NT2/D1 (cell line): ENCODE results near the gene APP.

Experiments used
- DNase-seq: peaks from one replicate; pipeline ENCODE4 v3.0.0-alpha.2; 2011; ENCODE audit warnings: low read depth, low spot score
- H3K27me3 ChIP-seq: 2 replicates; pipeline ENCODE4 v1.6.0; 2011; ENCODE audit warnings: mild to moderate bottlenecking; ENCODE audit not compliant: insufficient read length, insufficient read depth
- H3K36me3 ChIP-seq: 2 replicates; pipeline ENCODE4 v1.6.1; 2011; ENCODE audit warnings: mild to moderate bottlenecking, low read length, mixed read lengths; ENCODE audit not compliant: insufficient read depth, insufficient read length
- H3K4me1 ChIP-seq: 2 replicates; pipeline ENCODE4 v1.5.1; 2011; ENCODE audit not compliant: insufficient read depth, insufficient read length
- H3K4me3 ChIP-seq: 2 replicates; pipeline ENCODE4 v1.5.1; 2011; ENCODE audit warnings: low read depth; ENCODE audit not compliant: insufficient read length
- H3K9ac ChIP-seq: 2 replicates; pipeline ENCODE4 v1.6.0; 2011; ENCODE audit warnings: low read depth; ENCODE audit not compliant: insufficient read length
- H3K9me3 ChIP-seq: 2 replicates; pipeline ENCODE4 v1.5.1; 2011; ENCODE audit warnings: mild to moderate bottlenecking, low read length; ENCODE audit not compliant: insufficient read depth
- SUZ12 ChIP-seq: IDR thresholded peaks from 2 replicates; pipeline ENCODE4 v1.6.1; 2011; ENCODE audit not compliant: insufficient read length, insufficient read depth; ENCODE audit errors: extremely low read depth
- YY1 ChIP-seq: IDR thresholded peaks from 2 replicates; pipeline ENCODE4 v1.6.1; 2011; ENCODE audit not compliant: insufficient read length, insufficient read depth
- ZNF274 ChIP-seq: IDR thresholded peaks from 2 replicates; pipeline ENCODE4 v1.6.1; 2011; ENCODE audit warnings: mild to moderate bottlenecking, low read depth, low read length

APP gene

DNA sequence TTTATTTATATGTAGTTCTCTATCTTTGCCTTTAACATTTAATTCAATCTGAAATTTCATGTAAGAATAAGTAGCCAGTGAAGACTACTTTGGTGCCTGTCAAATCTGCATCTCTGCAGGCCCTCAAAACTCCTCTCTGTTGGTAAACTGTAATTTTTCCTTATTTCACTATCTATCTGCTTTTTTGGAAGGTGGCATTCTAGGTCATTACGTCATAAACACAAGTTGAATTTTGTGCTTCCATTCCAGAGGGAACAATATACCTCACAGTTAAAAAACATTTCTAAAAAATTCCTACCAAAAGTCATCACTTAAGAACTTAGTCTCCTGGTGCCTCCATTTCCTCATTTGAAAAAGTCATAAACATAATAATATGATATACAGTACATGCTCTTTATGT, 259.8 kb downstream of the APP start:
- DNase-seq = no peak
- Histone ChIP-seq H3K9ac (no peak overlapping the region), H3K4me1 (peaks cover 3% of the 10 kb centered on the region), H3K27me3 (no peaks in the 10 kb centered on the region), H3K4me3 (no peak overlapping the region), H3K9me3 (no peaks in the 10 kb centered on the region), H3K36me3 (peaks cover 27% of the 10 kb centered on the region)
- TF ChIP-seq SUZ12 (no peak), ZNF274 (no peak), YY1 (no peak)

DNA sequence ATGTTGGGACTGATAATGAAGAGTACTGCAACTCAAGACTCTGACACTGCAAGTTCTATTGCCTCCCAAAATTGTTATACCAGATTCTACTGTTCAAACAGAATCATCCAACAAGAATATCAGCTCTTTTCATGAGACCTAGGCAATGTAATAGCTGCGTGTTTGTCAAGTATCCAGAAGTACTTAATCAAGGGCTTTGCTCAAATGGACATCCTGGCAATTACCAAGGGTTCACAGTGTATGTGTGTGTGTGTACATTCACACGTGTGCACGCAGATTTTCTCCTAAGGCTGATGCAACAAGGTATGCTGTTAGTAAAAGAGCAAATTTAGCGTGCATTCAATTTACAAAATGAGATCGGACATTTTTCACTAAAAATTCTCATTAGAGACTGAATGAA, 261.2 kb downstream of the APP start:
- H3K27me3 ChIP-seq = no peaks in the 10 kb centered on the region
- TF ChIP-seq YY1 (no peak), SUZ12 (no peak), ZNF274 (no peak)
- peaks cover 3% of the 10 kb centered on the region for H3K4me1 ChIP-seq
- H3K9me3 ChIP-seq = no peaks in the 10 kb centered on the region
- DNase-seq = no peak
- no peak overlapping the region for H3K4me3 ChIP-seq
- peaks cover 40% of the 10 kb centered on the region for H3K36me3 ChIP-seq
- H3K9ac ChIP-seq = no peak overlapping the region

GRCh38 chr21:25908495-25908894, 262.1 kb downstream of the APP start:
- no peaks in the 10 kb centered on the region for H3K9me3 ChIP-seq
- DNase-seq = no peak
- no peak overlapping the region for H3K4me3 ChIP-seq
- TF ChIP-seq YY1 = no peak
- no peak for TF ChIP-seq ZNF274
- no peak for TF ChIP-seq SUZ12
- no peaks in the 10 kb centered on the region for H3K4me1 ChIP-seq
- peaks cover 48% of the 10 kb centered on the region for H3K36me3 ChIP-seq
- no peak overlapping the region for H3K9ac ChIP-seq
- no peaks in the 10 kb centered on the region for H3K27me3 ChIP-seq

GRCh38 chr21:25907573-25908275, 262.8 kb downstream of the APP start:
- TF ChIP-seq YY1 (no peak), SUZ12 (no peak), ZNF274 (no peak)
- H3K4me3 ChIP-seq = no peak overlapping the region
- DNase-seq = no peak
- H3K27me3 ChIP-seq = no peaks in the 10 kb centered on the region
- no peaks in the 10 kb centered on the region for H3K9me3 ChIP-seq
- no peak overlapping the region for H3K9ac ChIP-seq
- H3K36me3 ChIP-seq = peaks cover 50% of the 10 kb centered on the region
- H3K4me1 ChIP-seq = no peaks in the 10 kb centered on the region

GRCh38 chr21:25906587-25906986, 264.0 kb downstream of the APP start:
- Histone ChIP-seq H3K36me3 (peaks cover 54% of the 10 kb centered on the region), H3K9ac (no peak overlapping the region), H3K4me3 (no peak overlapping the region), H3K27me3 (no peaks in the 10 kb centered on the region), H3K4me1 (no peaks in the 10 kb centered on the region), H3K9me3 (no peaks in the 10 kb centered on the region)
- no peak for DNase-seq
- TF ChIP-seq ZNF274 (no peak), YY1 (no peak), SUZ12 (no peak)

- TF ChIP-seq ZNF274 (no peak), SUZ12 (no peak), YY1 (no peak)
- H3K36me3 ChIP-seq = peaks cover 44% of the 10 kb centered on the region
These were observed 265.4 kb downstream of the APP start for GRCh38 chr21:25905126-25905525.

DNA sequence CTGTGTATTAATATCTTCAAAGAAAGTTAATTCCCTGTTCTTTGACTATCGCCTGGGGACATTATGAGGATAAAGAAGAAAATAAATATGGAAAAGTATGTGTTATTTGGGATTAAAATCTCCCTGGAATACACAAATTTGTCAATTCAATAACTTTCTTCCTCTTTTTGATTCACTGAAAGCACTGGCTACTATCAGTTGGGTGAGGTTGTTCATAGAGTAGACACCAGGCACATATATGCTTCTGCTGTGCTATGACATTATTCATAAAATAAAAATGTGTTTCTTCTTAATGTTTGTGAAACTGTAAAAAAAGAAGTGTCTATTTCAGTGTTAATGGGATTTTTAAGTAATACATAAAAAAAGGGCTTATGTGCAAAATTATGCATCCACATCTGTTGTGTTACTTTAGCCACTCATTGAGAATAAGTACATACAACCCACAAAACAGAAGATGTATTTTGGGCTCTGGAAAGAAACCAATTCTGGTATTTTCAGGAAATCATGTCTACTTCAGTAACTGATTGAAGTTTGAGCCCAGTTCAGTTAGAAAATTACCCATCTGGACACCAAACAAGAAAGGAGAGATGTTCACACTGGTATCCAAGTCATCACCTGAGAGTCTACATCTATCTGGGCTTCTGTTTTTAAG, 266.4 kb downstream of the APP start:
- H3K9ac ChIP-seq = no peak overlapping the region
- no peaks in the 10 kb centered on the region for H3K27me3 ChIP-seq
- TF ChIP-seq SUZ12 (no peak), YY1 (no peak), ZNF274 (no peak)
- no peak for DNase-seq
- H3K36me3 ChIP-seq = peaks cover 48% of the 10 kb centered on the region
- H3K4me1 ChIP-seq = no peaks in the 10 kb centered on the region
- H3K4me3 ChIP-seq = no peak overlapping the region
- no peaks in the 10 kb centered on the region for H3K9me3 ChIP-seq

More at GRCh38 chr21:25905126-25905525, 265.4 kb downstream of the APP start:
- Histone ChIP-seq H3K27me3 (no peaks in the 10 kb centered on the region), H3K9me3 (no peaks in the 10 kb centered on the region), H3K9ac (no peak overlapping the region), H3K4me3 (no peak overlapping the region), H3K4me1 (no peaks in the 10 kb centered on the region)
- no peak for DNase-seq
